Smooth muscle cell (in vitro differentiated cells): ENCODE measurements around the gene ABI2. TPM values are rescaled to one million over a fixed set of nuclear protein-coding genes. Genes with fewer than 3 reads are reported as not detected.

ENCODE experiments used
- DNase-seq: peaks from one replicate; lab custom pipeline; 2025; ENCODE audit not compliant: unreplicated experiment; lab: John Stamatoyannopoulos, UW
- H2AFZ ChIP-seq: fragments of 200-600 bp; sonication (generic); 2 replicates; pipeline ENCODE4 v1.6.0; 2016; ENCODE audit warnings: antibody characterized with exemption, low read depth, mild to moderate bottlenecking
- H3F3A ChIP-seq: fragments of 200-600 bp; sonication (generic); 2 replicates; pipeline ENCODE4 v1.6.0; 2017; ENCODE audit warnings: antibody characterized with exemption, low read depth
- H3K27ac ChIP-seq: fragments of 200-600 bp; sonication (generic); 2 replicates; pipeline ENCODE4 v1.5.1; 2016; ENCODE audit warnings: low read depth, mild to moderate bottlenecking
- H3K27me3 ChIP-seq: fragments of 200-600 bp; sonication (generic); 2 replicates; pipeline ENCODE4 v1.6.1; 2016; ENCODE audit warnings: low read depth, mild to moderate bottlenecking
- H3K36me3 ChIP-seq: fragments of 200-600 bp; sonication (generic); 2 replicates; pipeline ENCODE4 v1.5.1; 2016; ENCODE audit warnings: low read depth
- H3K4me1 ChIP-seq: fragments of 200-600 bp; sonication (generic); 2 replicates; pipeline ENCODE4 v1.5.1; 2016; ENCODE audit warnings: low read depth
- H3K4me2 ChIP-seq: fragments of 200-600 bp; sonication (generic); 2 replicates; pipeline ENCODE4 v1.6.0; 2016; ENCODE audit warnings: mild to moderate bottlenecking
- H3K4me3 ChIP-seq: fragments of 200-600 bp; sonication (generic); 2 replicates; pipeline ENCODE4 v1.5.1; 2016; ENCODE audit warnings: mild to moderate bottlenecking
- H3K79me2 ChIP-seq: fragments of 200-600 bp; sonication (generic); 2 replicates; pipeline ENCODE4 v1.6.0; 2016; ENCODE audit warnings: low read depth, mild to moderate bottlenecking
- H3K9ac ChIP-seq: fragments of 200-600 bp; sonication (generic); 2 replicates; pipeline ENCODE4 v1.6.0; 2016; ENCODE audit warnings: low read depth
- H3K9me3 ChIP-seq: fragments of 200-600 bp; sonication (generic); replicated peaks from 2 replicates; pipeline ENCODE4 v1.5.1; 2016; ENCODE audit warnings: low read depth
- H4K20me1 ChIP-seq: fragments of 200-600 bp; sonication (generic); 2 replicates; pipeline ENCODE4 v1.6.0; 2016; ENCODE audit warnings: low read depth
- WGBS: methylation state at CpG from one replicate; pipeline ENCODE4 v1.1.7; 2016; ENCODE audit warnings: low lambda C conversion rate; 5-methylcytosine and 5-hydroxymethylcytosine counted together
- polyA plus RNA-seq: library from polyadenylated mRNA; unstranded; fragments of >200 nt; fragmentation: Nextera tagmentation; extraction: Ambion mirVana; gene quantifications from 2 replicates; pipeline ENCODE4 v1.2.1, GENCODE V29; 2016
- total RNA-seq: library from RNA; depleted of rRNA; stranded (reverse); fragments of >200 nt; gene quantifications from 2 replicates; pipeline ENCODE4 v1.2.3, GENCODE V29; 2014
- TF ChIP-seq, protein P1 (sequence below): fragments of 200-600 bp; sonication (generic); IDR thresholded peaks from 2 replicates; pipeline ENCODE4 v1.5.1; 2017; ENCODE audit warnings: borderline replicate concordance, mild to moderate bottlenecking, antibody characterized with exemption; ENCODE audit not compliant: insufficient read depth, poor library complexity, severe bottlenecking

The ABI2 gene
- total and polyA plus RNA-seq, 2 experiments from 2014 or later: 25.5 to 34.2 TPM

DNA sequence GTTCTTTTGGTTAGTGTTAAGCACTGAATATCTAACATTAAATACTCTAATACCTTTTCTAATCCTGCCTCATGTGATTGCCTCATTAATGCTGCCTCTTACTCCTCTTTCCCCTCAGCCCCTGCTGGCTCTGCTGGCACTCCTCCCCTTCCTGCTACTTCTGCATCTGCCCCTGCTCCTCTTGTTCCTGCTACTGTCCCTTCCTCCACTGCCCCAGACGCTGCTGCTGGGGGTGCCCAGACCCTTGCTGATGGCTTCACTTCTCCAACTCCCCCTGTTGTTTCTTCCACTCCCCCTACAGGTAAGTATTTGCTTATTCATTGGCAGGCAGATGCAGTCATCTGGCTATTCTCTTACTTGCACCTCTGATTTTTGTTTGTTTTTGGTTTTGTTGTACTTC lies 68.5 kb downstream of the ABI2 start:
- DNase-seq: no peak
- Histone ChIP-seq H3K79me2 (no peaks in the 10 kb centered on the region), H3K27me3 (no peaks in the 10 kb centered on the region), H3K9me3 (no peaks in the 10 kb centered on the region), H3K36me3 (no peaks in the 10 kb centered on the region), H4K20me1 (no peaks in the 10 kb centered on the region), H3K4me2 (no peak overlapping the region), H3K4me3 (no peak overlapping the region), H3K27ac (no peak overlapping the region), H3K9ac (no peak overlapping the region), H2AFZ (no peak overlapping the region), H3K4me1 (no peaks in the 10 kb centered on the region), H3F3A (no peaks in the 10 kb centered on the region)
- TF ChIP-seq, protein P1, sequence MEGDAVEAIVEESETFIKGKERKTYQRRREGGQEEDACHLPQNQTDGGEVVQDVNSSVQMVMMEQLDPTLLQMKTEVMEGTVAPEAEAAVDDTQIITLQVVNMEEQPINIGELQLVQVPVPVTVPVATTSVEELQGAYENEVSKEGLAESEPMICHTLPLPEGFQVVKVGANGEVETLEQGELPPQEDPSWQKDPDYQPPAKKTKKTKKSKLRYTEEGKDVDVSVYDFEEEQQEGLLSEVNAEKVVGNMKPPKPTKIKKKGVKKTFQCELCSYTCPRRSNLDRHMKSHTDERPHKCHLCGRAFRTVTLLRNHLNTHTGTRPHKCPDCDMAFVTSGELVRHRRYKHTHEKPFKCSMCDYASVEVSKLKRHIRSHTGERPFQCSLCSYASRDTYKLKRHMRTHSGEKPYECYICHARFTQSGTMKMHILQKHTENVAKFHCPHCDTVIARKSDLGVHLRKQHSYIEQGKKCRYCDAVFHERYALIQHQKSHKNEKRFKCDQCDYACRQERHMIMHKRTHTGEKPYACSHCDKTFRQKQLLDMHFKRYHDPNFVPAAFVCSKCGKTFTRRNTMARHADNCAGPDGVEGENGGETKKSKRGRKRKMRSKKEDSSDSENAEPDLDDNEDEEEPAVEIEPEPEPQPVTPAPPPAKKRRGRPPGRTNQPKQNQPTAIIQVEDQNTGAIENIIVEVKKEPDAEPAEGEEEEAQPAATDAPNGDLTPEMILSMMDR: peak; percentile 20
- WGBS: 40% methylated on average over 1 of the region's 1 CpG

- no peak overlapping the region for H2AFZ ChIP-seq
- no peaks in the 10 kb centered on the region for H3K9me3 ChIP-seq
- H3K9ac ChIP-seq: no peak overlapping the region
- no peak overlapping the region for H3K4me3 ChIP-seq
- DNase-seq: no peak
- TF ChIP-seq, protein P1: no peak
- no peaks in the 10 kb centered on the region for H3K27me3 ChIP-seq
- H3K4me2 ChIP-seq: no peak overlapping the region
- no peaks in the 10 kb centered on the region for H3K36me3 ChIP-seq
- no peaks in the 10 kb centered on the region for H3F3A ChIP-seq
- no peak overlapping the region for H3K27ac ChIP-seq
- peaks cover 3% of the 10 kb centered on the region for H4K20me1 ChIP-seq
- WGBS: 100% methylated on average over 1 of the region's 1 CpG
- peaks cover 9% of the 10 kb centered on the region for H3K79me2 ChIP-seq
- H3K4me1 ChIP-seq: no peaks in the 10 kb centered on the region
These were observed 70.8 kb downstream of the ABI2 start for GRCh38 chr2:203399031-203399430.

- H3K27ac ChIP-seq: no peak overlapping the region
- no peak for DNase-seq
- no peaks in the 10 kb centered on the region for H3F3A ChIP-seq
- H3K27me3 ChIP-seq: no peaks in the 10 kb centered on the region
- H3K4me1 ChIP-seq: no peaks in the 10 kb centered on the region
- peaks cover 9% of the 10 kb centered on the region for H3K79me2 ChIP-seq
- no peaks in the 10 kb centered on the region for H3K36me3 ChIP-seq
- no peak overlapping the region for H2AFZ ChIP-seq
- no peak overlapping the region for H3K4me3 ChIP-seq
- WGBS: 100% methylated on average over 2 of the region's 2 CpGs
- TF ChIP-seq, protein P1: no peak
- H4K20me1 ChIP-seq: peaks cover 22% of the 10 kb centered on the region
- no peak overlapping the region for H3K4me2 ChIP-seq
- H3K9ac ChIP-seq: no peak overlapping the region
- no peaks in the 10 kb centered on the region for H3K9me3 ChIP-seq
These were observed 72.8 kb downstream of the ABI2 start for GRCh38 chr2:203400805-203401585.

DNA sequence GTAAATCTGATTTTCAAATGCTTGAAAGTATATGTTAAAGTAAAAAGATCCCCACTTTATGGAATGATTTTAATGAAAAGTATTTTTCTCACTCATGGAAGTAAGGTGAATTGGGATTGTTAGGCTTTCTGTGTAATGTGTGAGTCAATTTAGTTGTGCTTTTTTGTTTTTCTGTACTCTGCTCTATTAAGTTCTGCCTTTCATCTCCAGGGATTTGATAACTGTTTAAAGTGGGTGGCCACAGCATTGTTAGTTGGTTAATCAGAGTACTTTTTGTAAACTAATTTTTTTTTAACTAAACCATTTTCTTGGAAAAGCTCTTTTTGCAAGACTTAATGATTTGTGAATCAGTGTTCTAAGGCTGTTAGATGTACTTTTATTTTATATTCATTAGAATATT lies 76.8 kb downstream of the ABI2 start:
- Histone ChIP-seq H4K20me1 (peaks cover 22% of the 10 kb centered on the region), H3K79me2 (peaks cover 9% of the 10 kb centered on the region), H3K9me3 (no peaks in the 10 kb centered on the region), H3K4me1 (no peaks in the 10 kb centered on the region), H3K4me2 (no peak overlapping the region), H3K27ac (peak overlapping the region; percentile 2), H3K27me3 (no peaks in the 10 kb centered on the region), H3K9ac (no peak overlapping the region), H3F3A (no peaks in the 10 kb centered on the region), H3K36me3 (peaks cover 4% of the 10 kb centered on the region), H3K4me3 (no peak overlapping the region), H2AFZ (no peak overlapping the region)
- no peak for DNase-seq
- TF ChIP-seq, protein P1: no peak
